NB4 (cell line): ENCODE data around the gene CNTNAP4.

Source experiments
- MYC ChIP-seq: IDR thresholded peaks from 2 replicates; pipeline ENCODE4 v1.6.1; 2011; ENCODE audit warnings: low read depth, low read length
- POLR2A ChIP-seq: IDR thresholded peaks from 2 replicates; pipeline ENCODE4 v1.6.1; 2011; ENCODE audit warnings: mild to moderate bottlenecking; ENCODE audit not compliant: insufficient read length; ENCODE audit errors: extremely low read depth
- TF ChIP-seq, protein P1 (sequence below): IDR thresholded peaks from one replicate; pipeline ENCODE4 v1.5.1; 2012; ENCODE audit warnings: low read depth, low read length
- TF ChIP-seq, protein P2 (sequence below): IDR thresholded peaks from 2 replicates; pipeline ENCODE4 v1.6.1; 2011; ENCODE audit warnings: low read depth, low read length

DNA sequence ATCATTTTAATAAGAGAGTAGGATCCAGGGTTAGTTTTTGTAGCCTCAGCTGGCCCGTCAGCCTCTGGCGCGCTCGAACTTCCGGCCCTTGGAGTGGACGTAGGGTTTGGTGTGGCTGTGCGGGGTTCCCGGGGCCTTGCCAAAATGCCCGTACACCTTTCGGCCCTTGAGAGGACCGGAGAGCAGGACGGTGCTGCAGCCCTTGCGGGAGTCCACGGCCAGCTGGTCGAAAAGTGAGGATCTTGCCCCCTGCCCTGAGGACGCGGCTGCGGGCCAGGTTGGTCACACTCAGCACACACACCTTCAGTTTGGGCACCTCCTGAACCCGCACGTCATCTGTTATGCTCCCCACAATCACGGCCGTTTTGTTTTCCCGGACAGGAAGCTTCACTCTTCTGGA lies 42.2 kb upstream of the CNTNAP4 start:
- TF ChIP-seq, protein P1, sequence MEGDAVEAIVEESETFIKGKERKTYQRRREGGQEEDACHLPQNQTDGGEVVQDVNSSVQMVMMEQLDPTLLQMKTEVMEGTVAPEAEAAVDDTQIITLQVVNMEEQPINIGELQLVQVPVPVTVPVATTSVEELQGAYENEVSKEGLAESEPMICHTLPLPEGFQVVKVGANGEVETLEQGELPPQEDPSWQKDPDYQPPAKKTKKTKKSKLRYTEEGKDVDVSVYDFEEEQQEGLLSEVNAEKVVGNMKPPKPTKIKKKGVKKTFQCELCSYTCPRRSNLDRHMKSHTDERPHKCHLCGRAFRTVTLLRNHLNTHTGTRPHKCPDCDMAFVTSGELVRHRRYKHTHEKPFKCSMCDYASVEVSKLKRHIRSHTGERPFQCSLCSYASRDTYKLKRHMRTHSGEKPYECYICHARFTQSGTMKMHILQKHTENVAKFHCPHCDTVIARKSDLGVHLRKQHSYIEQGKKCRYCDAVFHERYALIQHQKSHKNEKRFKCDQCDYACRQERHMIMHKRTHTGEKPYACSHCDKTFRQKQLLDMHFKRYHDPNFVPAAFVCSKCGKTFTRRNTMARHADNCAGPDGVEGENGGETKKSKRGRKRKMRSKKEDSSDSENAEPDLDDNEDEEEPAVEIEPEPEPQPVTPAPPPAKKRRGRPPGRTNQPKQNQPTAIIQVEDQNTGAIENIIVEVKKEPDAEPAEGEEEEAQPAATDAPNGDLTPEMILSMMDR: no peak
- no peak for TF ChIP-seq POLR2A
- TF ChIP-seq MYC: no peak
- TF ChIP-seq, protein P2, sequence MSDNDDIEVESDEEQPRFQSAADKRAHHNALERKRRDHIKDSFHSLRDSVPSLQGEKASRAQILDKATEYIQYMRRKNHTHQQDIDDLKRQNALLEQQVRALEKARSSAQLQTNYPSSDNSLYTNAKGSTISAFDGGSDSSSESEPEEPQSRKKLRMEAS: no peak
